ENCODE data around the gene SORBS2.

DNA sequence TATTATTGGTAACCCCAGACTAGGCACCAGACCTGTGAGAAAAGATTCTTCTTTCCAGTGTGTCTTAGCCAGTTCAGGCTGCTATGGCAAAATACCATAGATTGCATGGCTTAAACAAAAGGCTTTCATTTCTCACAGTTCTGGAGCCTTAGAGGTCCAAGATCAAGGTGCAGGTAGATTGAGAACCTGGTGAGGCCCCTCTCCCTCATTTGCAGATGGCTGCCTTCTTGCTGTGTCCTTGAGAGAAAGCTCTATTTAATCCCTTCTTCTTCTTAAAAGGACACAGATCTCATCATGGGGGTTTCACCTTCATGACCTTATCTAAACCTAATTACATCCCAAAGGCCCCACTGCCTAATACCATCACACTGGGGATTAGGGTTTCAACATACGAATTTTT is 273.2 kb downstream of the SORBS2 start:
- no peak for TF ChIP-seq POLR2AphosphoS5 (IDR thresholded peaks at IDR 0.05; ENCODE audit: insufficient read depth in 1 of 2, low read depth in 1 of 2)
- TF ChIP-seq, protein P1, sequence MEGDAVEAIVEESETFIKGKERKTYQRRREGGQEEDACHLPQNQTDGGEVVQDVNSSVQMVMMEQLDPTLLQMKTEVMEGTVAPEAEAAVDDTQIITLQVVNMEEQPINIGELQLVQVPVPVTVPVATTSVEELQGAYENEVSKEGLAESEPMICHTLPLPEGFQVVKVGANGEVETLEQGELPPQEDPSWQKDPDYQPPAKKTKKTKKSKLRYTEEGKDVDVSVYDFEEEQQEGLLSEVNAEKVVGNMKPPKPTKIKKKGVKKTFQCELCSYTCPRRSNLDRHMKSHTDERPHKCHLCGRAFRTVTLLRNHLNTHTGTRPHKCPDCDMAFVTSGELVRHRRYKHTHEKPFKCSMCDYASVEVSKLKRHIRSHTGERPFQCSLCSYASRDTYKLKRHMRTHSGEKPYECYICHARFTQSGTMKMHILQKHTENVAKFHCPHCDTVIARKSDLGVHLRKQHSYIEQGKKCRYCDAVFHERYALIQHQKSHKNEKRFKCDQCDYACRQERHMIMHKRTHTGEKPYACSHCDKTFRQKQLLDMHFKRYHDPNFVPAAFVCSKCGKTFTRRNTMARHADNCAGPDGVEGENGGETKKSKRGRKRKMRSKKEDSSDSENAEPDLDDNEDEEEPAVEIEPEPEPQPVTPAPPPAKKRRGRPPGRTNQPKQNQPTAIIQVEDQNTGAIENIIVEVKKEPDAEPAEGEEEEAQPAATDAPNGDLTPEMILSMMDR (IDR thresholded peaks at IDR 0.05) = no peak
- TF ChIP-seq POLR2A (IDR thresholded peaks at IDR 0.05) = no peak
